ENCODE measurements around the gene CHRNA3. TPM values are rescaled to one million over a fixed set of nuclear protein-coding genes. Genes with fewer than 3 reads are reported as not detected.

The CHRNA3 gene
- polyA plus RNA-seq, 1 of the 3 experiments (the other 2 are of a cell fraction): 2.3 TPM

DNA sequence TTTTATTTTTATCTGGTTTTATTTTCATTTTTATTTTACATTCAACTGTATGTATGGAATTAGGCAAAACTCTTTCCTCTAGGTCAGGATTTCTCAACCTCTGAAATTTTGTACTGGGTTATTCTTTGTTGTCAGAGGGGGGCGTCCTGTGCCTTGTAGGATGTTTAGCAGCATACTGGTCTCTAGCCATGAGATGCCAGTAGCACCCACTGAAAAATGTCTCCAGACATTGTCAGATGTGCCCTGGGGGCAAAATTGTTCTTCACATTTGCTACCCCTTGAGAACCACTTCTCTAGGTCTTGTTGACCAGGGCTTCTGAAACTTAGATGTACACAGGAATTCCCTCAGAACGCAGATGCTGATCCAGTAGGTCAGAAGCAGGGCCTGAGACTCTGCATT, 50.1 kb downstream of the CHRNA3 start:
- Histone ChIP-seq H3K4me1 (ENCODE audit: control insufficient read depth in 1 of 2, insufficient read depth in 2 of 2, low read depth in 1 of 2, low read length in 1 of 2) (peaks cover 0 to 7% of the 10 kb centered on the region in 2 experiments; a peak in 2 of 4 replicates), H3K4me3 (ENCODE audit: low read depth in 2 of 2, low read length in 1 of 2) (no peak overlapping the region), H3K27me3 (ENCODE audit: insufficient read depth) (no peaks in the 10 kb centered on the region), H3K9me3 (no peaks in the 10 kb centered on the region), H2AFZ (ENCODE audit: low read depth) (no peak overlapping the region), H3K4me2 (no peak overlapping the region), H4K20me1 (ENCODE audit: insufficient read depth) (no peaks in the 10 kb centered on the region), H3K27ac (ENCODE audit: low read depth in 2 of 2, low read length in 1 of 2) (no peak overlapping the region), H3K36me3 (replicated peaks in 1 of 2; ENCODE audit: control insufficient read depth in 1 of 2, insufficient read depth in 2 of 2, low read length in 1 of 2) (no peaks in the 10 kb centered on the region), H3K9me2 (no peaks in the 10 kb centered on the region), H3K79me2 (ENCODE audit: insufficient read depth) (peaks cover 19% of the 10 kb centered on the region), H3F3A (replicated peaks; ENCODE audit: insufficient read depth) (peaks cover 12% of the 10 kb centered on the region), H3K9ac (no peak overlapping the region)
- 85% methylated on average over 2 of the region's 2 CpGs for WGBS (ENCODE audit: low lambda C conversion rate)
- no peak for TF ChIP-seq TEAD4 (IDR thresholded peaks at IDR 0.05; ENCODE audit: borderline replicate concordance, insufficient read depth)
- peak; percentile 29; the same call in 1 of the 2 replicates for TF ChIP-seq RAD21 (IDR thresholded peaks at IDR 0.05; ENCODE audit: low read length)
- ChIA-PET POLR2A (no interaction called here), CTCF (interaction anchor here (0.9 kb wide), 1 partner anchor 9 kb away, joined by 5 read pairs; no protein-coding TSS in a partner anchor)
- no peak for DNase-seq

DNA sequence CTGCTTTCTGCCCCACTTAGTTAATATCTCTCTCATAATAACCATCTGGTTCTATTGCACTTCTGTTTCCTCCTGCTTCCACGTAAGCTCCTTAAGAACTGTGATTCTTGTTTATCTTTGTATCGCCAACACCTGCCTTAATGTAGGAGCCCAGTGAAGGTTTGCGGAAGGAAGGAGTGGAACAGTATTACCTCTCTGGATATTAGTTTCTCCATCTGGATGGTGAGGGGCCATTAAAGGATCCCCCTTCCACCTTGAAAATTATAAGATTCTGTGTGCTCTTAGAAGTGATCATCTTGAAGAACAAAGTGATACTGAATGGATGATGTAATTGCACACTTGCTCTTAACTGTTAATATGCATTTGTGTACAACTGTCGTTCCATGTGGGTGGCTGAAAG, 53.3 kb downstream of the CHRNA3 start:
- WGBS (ENCODE audit: low lambda C conversion rate): 82% methylated on average over 4 of the region's 4 CpGs

More for the DNA sequence above, 53.3 kb downstream of the CHRNA3 start:
- H3K79me2 ChIP-seq (ENCODE audit: insufficient read depth): peaks cover 19% of the 10 kb centered on the region
- no peak for TF ChIP-seq RXRA (IDR thresholded peaks at IDR 0.05; ENCODE audit: borderline replicate concordance, low read depth)
- TF ChIP-seq TCF12 (IDR thresholded peaks at IDR 0.05): no peak
- TF ChIP-seq ELF1 (IDR thresholded peaks at IDR 0.05): no peak
- TF ChIP-seq, protein P1, sequence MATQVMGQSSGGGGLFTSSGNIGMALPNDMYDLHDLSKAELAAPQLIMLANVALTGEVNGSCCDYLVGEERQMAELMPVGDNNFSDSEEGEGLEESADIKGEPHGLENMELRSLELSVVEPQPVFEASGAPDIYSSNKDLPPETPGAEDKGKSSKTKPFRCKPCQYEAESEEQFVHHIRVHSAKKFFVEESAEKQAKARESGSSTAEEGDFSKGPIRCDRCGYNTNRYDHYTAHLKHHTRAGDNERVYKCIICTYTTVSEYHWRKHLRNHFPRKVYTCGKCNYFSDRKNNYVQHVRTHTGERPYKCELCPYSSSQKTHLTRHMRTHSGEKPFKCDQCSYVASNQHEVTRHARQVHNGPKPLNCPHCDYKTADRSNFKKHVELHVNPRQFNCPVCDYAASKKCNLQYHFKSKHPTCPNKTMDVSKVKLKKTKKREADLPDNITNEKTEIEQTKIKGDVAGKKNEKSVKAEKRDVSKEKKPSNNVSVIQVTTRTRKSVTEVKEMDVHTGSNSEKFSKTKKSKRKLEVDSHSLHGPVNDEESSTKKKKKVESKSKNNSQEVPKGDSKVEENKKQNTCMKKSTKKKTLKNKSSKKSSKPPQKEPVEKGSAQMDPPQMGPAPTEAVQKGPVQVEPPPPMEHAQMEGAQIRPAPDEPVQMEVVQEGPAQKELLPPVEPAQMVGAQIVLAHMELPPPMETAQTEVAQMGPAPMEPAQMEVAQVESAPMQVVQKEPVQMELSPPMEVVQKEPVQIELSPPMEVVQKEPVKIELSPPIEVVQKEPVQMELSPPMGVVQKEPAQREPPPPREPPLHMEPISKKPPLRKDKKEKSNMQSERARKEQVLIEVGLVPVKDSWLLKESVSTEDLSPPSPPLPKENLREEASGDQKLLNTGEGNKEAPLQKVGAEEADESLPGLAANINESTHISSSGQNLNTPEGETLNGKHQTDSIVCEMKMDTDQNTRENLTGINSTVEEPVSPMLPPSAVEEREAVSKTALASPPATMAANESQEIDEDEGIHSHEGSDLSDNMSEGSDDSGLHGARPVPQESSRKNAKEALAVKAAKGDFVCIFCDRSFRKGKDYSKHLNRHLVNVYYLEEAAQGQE (IDR thresholded peaks at IDR 0.05; ENCODE audit: low read depth, low read length): no peak
- no peak for DNase-seq
- peak overlapping the region; percentile 84; the same call in 1 of the 2 replicates for H2AFZ ChIP-seq (ENCODE audit: low read depth)
- POLR2A ChIA-PET: no interaction called here
- H3K9me3 ChIP-seq: no peaks in the 10 kb centered on the region
- H3K27me3 ChIP-seq (ENCODE audit: insufficient read depth): no peaks in the 10 kb centered on the region
- H3K9me2 ChIP-seq: no peaks in the 10 kb centered on the region
- H3K4me2 ChIP-seq: no peak overlapping the region
- H3K36me3 ChIP-seq (replicated peaks in 1 of 2; ENCODE audit: control insufficient read depth in 1 of 2, insufficient read depth in 2 of 2, low read length in 1 of 2): no peaks in the 10 kb centered on the region
- peak overlapping the region; percentile 73 to 80; a peak in 2 of 4 replicates for H3K4me3 ChIP-seq (ENCODE audit: low read depth in 2 of 2, low read length in 1 of 2)
- peak overlapping the region in 1 of 2 experiments; percentile 8; a peak in 1 of 4 replicates for H3K27ac ChIP-seq (ENCODE audit: low read depth in 2 of 2, low read length in 1 of 2)
- no peaks in the 10 kb centered on the region for H4K20me1 ChIP-seq (ENCODE audit: insufficient read depth)
- peaks cover 0 to 15% of the 10 kb centered on the region in 2 experiments; a peak in 2 of 4 replicates for H3K4me1 ChIP-seq (ENCODE audit: control insufficient read depth in 1 of 2, insufficient read depth in 2 of 2, low read depth in 1 of 2, low read length in 1 of 2)
- CTCF ChIA-PET: interaction anchor here (1.1 kb wide), 1 partner anchor 22 kb away, joined by 3 read pairs; no protein-coding TSS in a partner anchor
- no peak overlapping the region for H3K9ac ChIP-seq
- H3F3A ChIP-seq (replicated peaks; ENCODE audit: insufficient read depth): peaks cover 12% of the 10 kb centered on the region
